Measurements from ENCODE around the gene CD3E. TPM values are rescaled to one million over a fixed set of nuclear protein-coding genes. Genes with fewer than 3 reads are reported as not detected.

Gene CD3E
- total RNA-seq, 1 experiment from 2014 or later, result not detected

DNA sequence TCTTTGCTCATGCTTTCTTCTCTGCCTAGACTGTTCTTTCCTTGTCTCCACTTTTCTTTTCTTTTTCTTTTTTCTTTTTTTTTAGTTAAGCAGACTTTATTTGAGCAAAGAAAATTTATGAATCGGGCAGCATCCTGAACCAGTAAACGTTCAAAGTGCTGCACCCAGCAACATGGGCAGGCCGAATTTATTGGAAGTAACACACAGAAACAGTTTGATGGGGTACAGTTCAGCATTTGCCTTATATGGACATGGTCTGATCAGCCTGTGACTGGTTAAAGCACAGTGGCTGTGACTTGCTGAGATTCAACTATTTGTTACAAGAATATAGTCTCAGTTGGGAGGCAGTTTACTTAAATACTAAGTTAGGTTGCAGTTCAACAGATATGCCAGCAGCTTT lies 16.0 kb downstream of the CD3E start:
- Histone ChIP-seq H3K79me2 (ENCODE audit: insufficient read depth, low read length) (no peaks in the 10 kb centered on the region), H3K9me3 (ENCODE audit: control insufficient read depth, low read depth, low read length) (no peaks in the 10 kb centered on the region), H4K91ac (ENCODE audit: insufficient read length, low read depth, low read length) (no peak overlapping the region), H2BK120ac (ENCODE audit: low read depth, low read length, poor library complexity, severe bottlenecking) (no peak overlapping the region), H4K8ac (replicated peaks; ENCODE audit: insufficient read length, low read depth, low read length) (no peak overlapping the region), H3K4ac (ENCODE audit: low read depth, low read length) (no peak overlapping the region), H4K5ac (ENCODE audit: insufficient read length, low read depth, low read length) (no peak overlapping the region), H2BK12ac (ENCODE audit: insufficient read length, low read depth, low read length) (no peak overlapping the region), H3T11ph (ENCODE audit: low read length) (no peak overlapping the region), H3K56ac (ENCODE audit: insufficient read length, low read depth, low read length) (no peak overlapping the region), H3K4me2 (ENCODE audit: insufficient read depth, insufficient read length, low read length) (no peak overlapping the region), H2BK5ac (ENCODE audit: insufficient read length, low read length) (no peak overlapping the region), H3K27me3 (ENCODE audit: insufficient read depth, low read length) (no peaks in the 10 kb centered on the region), H3K9ac (ENCODE audit: extremely low read depth, insufficient read length, low read length) (no peak overlapping the region), H3K23ac (ENCODE audit: insufficient read length, low read depth, low read length) (no peak overlapping the region), H3K14ac (ENCODE audit: insufficient read depth, low read length) (no peak overlapping the region), H3K27ac (ENCODE audit: insufficient read length, low read depth, low read length) (no peak overlapping the region), H3K18ac (ENCODE audit: insufficient read length, low read depth, low read length) (no peak overlapping the region), H2BK15ac (ENCODE audit: low read depth, low read length) (no peak overlapping the region), H3K23me2 (ENCODE audit: insufficient read length, low read depth, low read length, poor library complexity, severe bottlenecking) (peaks cover 5% of the 10 kb centered on the region), H2AFZ (ENCODE audit: low read length) (no peak overlapping the region), H3K79me1 (ENCODE audit: insufficient read depth, low read depth, low read length, poor library complexity, severe bottlenecking) (no peaks in the 10 kb centered on the region), H2AK5ac (ENCODE audit: insufficient read length, low read length) (no peak overlapping the region), H2BK20ac (ENCODE audit: low read depth, low read length, poor library complexity, severe bottlenecking) (no peak overlapping the region), H4K20me1 (ENCODE audit: control insufficient read depth, insufficient read depth, insufficient read length) (no peaks in the 10 kb centered on the region), H3K4me1 (ENCODE audit: insufficient read depth, low read length) (peaks cover 3% of the 10 kb centered on the region; the same call in 1 of the 2 replicates)
- no peak for TF ChIP-seq CTCF (conservative IDR thresholded peaks at IDR 0.05)
- Mint-ChIP-seq H3K4me1 (peaks cover 20 to 24% of the 10 kb centered on the region in 2 experiments), H3K4me3 (no peak overlapping the region), H3K36me3 (ENCODE audit: insufficient read depth in 1 of 3, low read depth in 3 of 3) (peaks cover 0 to 3% (median 2%) of the 10 kb centered on the region in 3 experiments; a peak in 2 of 7 replicates), H3K9me3 (peaks cover 0 to 3% of the 10 kb centered on the region in 2 experiments; a peak in 2 of 5 replicates), H3K27ac (no peak overlapping the region), H3K27me3 (ENCODE audit: low read depth) (peaks cover 14% of the 10 kb centered on the region)
- DNase-seq, result no peak
- no CpG with 5 or more reads among the region's 3 CpGs for WGBS (ENCODE audit: extremely low coverage, insufficient read length, low lambda C conversion rate)

Measured in H9 (cell line).